Memory B cell (primary cell): ENCODE data around the gene AIRE.
A peak's percentile ranks its signal among the peaks of the same experiment; 100 is the strongest.

Source experiments
- ATAC-seq: fragments of 150-1000 bp; cut with Tn5 transposase; 2 replicates; pipeline ENCODE4 v1.10.0; 2021; ENCODE audit warnings: low read depth, mild to moderate bottlenecking, moderate library complexity
- DNase-seq, 2 donors: peaks; one replicate each; pipeline ENCODE4 v3.0.0; 2022; ENCODE audit warnings: low spot score in 2 of 2
- H3K27ac Mint-ChIP-seq: one replicate; pipeline ENCODE4 v1.8.0; 2022; ENCODE audit warnings: mild to moderate bottlenecking, moderate library complexity, mixed read lengths
- H3K27me3 Mint-ChIP-seq: one replicate; pipeline ENCODE4 v1.8.0; 2022; ENCODE audit warnings: mixed read lengths
- H3K36me3 Mint-ChIP-seq: one replicate; pipeline ENCODE4 v1.8.0; 2022; ENCODE audit warnings: mild to moderate bottlenecking, mixed read lengths
- H3K4me1 Mint-ChIP-seq: one replicate; pipeline ENCODE4 v1.8.0; 2022; ENCODE audit warnings: mixed read lengths
- H3K4me3 Mint-ChIP-seq: one replicate; pipeline ENCODE4 v1.8.0; 2022; ENCODE audit warnings: mild to moderate bottlenecking, moderate library complexity, mixed read lengths
- H3K9me3 Mint-ChIP-seq: one replicate; pipeline ENCODE4 v1.8.0; 2022; ENCODE audit warnings: mixed read lengths

The AIRE gene

DNA sequence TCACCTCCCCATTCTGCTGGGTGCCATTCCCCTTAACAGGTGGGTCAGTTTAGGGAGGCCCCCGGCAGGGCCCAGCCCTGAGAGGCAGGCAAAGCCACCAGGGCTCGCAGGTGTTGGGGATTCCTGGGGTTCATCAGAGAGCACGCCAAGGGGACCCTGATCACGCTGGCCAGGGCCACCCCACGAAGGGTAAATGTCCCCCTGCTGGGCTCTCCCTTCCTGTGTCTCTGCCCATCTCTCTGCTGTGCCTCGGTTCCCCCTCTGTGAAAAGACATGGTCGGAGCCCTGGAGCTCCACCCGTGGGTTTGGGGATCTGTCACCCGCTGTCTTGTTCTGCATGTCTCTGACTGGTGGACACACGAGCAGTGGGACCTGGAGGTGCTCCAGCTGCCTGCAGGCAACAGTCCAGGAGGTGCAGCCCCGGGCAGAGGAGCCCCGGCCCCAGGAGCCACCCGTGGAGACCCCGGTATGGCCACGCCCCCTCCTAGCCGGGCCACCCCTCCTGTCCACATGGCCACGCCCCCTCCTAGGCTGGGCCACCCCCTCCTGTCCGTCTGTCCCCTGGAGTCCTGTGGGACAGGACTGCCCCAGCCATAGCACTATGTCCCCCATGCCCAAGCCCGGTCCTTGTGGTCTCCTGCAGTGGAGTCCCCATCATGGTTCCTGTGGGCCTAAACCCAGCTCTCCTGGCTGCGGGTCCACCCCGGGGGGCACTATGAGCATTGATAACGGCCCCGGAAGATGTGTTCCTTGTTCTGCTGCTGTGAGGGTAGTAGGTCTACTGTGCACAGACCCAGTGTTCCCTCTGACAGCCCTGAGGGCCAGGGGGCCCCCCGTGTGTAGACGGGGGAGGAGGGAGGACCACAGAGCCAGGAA is 6.5 kb downstream of the AIRE start:
- no peak for DNase-seq
- no peak overlapping the region for H3K4me3 Mint-ChIP-seq
- no peak for ATAC-seq
- H3K36me3 Mint-ChIP-seq = no peaks in the 10 kb centered on the region
- H3K9me3 Mint-ChIP-seq = no peaks in the 10 kb centered on the region
- H3K4me1 Mint-ChIP-seq = peaks cover 20% of the 10 kb centered on the region
- H3K27ac Mint-ChIP-seq = no peak overlapping the region
- peaks cover 6% of the 10 kb centered on the region for H3K27me3 Mint-ChIP-seq

DNA sequence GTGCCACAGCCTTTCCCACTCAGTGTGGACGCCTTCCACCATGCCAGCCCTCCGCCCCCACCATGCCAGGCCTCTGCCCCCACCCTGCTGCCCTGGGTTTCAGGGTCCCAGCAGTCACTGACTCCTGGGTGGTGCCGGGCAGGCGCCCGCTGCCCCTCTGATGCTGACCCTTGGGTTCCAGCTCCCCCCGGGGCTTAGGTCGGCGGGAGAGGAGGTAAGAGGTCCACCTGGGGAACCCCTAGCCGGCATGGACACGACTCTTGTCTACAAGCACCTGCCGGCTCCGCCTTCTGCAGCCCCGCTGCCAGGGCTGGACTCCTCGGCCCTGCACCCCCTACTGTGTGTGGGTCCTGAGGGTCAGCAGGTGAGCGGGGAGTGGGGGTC is 7.1 kb downstream of the AIRE start:
- Mint-ChIP-seq H3K4me1 (peaks cover 18% of the 10 kb centered on the region), H3K36me3 (no peaks in the 10 kb centered on the region), H3K4me3 (no peak overlapping the region), H3K27ac (no peak overlapping the region), H3K9me3 (no peaks in the 10 kb centered on the region), H3K27me3 (peaks cover 4% of the 10 kb centered on the region)
- DNase-seq (no peak), ATAC-seq (no peak)

DNA sequence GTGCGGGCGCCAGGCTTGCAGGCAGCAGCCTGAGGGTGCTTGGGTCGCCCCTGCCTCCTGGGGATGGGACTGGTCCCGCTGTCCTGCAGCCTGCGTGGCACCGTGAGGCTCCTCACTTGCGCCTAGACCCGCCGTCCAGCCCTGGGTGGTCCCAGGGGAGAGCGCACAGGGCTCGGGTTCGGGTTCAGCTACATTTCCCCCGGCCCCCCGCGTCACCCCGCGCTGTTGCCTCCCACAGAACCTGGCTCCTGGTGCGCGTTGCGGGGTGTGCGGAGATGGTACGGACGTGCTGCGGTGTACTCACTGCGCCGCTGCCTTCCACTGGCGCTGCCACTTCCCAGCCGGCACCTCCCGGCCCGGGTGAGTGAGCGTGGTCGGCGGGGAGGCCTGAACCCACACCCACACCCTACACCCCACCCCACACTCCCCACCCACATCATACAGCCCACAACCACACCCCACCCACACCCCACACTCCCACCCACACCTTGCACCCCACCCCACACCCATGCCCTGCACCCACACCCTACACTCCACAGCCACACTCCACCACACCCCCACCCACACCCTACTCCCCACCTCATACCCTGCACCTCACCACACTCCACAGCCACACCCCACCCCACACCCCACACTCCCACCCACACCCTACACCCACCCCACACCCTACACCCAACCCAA is 8.0 kb downstream of the AIRE start:
- Mint-ChIP-seq H3K36me3 (no peaks in the 10 kb centered on the region), H3K4me1 (peaks cover 21% of the 10 kb centered on the region), H3K9me3 (no peaks in the 10 kb centered on the region), H3K27me3 (peaks cover 2% of the 10 kb centered on the region), H3K4me3 (no peak overlapping the region), H3K27ac (no peak overlapping the region)
- DNase-seq = no peak
- no peak for ATAC-seq

DNA sequence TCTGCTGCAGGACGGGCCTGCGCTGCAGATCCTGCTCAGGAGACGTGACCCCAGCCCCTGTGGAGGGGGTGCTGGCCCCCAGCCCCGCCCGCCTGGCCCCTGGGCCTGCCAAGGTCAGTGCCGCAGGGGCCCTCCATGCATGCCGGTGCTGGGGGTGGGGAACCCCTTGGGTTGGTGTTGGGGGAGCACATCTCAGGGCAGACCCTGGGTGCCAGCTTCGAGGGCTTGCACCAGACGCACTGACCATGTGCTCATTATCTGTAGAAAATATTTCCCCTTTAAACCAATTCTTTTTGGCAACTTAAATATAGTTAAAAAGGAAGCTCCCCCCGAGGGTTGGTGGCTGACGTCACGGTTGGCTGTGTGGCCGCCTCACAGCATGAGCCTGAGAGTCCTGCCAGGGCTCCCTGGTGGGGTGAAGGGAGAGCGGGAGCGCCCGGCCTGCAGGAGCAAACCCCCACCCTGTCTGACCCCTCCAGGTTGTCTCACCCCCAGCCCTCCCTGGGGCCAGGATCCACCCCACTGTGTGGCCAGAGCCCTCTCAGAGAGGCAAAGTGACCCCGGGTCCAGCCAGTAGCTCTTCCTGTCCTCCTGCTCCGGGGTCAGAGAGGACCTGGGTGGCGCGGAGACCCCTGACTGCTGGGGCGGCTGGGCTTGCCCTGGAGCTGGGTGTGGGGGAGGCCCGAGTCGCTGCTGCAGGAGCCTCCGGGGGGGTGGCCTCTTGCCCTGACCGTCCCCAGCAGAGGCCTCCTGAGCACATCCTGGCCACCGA is 8.9 kb downstream of the AIRE start:
- Mint-ChIP-seq H3K9me3 (no peaks in the 10 kb centered on the region), H3K4me3 (no peak overlapping the region), H3K36me3 (no peaks in the 10 kb centered on the region), H3K27ac (no peak overlapping the region), H3K27me3 (peaks cover 2% of the 10 kb centered on the region), H3K4me1 (peaks cover 26% of the 10 kb centered on the region)
- ATAC-seq (no peak), DNase-seq (no peak)

DNA sequence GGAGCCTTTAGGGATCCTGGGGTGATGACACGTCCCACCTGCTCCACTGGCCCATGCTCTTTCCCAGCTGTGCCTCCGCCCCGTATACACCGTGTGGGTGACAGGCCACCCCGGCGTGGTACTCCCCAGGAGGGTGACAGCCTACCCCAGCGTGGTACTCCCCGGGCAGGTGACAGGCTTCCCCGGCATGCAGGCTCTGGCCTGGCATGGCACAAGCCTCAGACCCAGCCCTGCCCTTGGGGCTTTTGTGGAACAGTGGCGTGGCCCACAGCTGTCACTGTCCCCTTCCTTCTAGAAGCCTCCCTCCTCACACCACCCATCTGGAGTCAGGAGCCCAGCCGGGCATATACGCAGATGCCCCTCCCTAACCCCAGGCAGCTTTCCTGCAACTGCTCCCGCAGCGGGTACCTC is 9.5 kb downstream of the AIRE start:
- H3K4me3 Mint-ChIP-seq = peak overlapping the region; percentile 48

DNA sequence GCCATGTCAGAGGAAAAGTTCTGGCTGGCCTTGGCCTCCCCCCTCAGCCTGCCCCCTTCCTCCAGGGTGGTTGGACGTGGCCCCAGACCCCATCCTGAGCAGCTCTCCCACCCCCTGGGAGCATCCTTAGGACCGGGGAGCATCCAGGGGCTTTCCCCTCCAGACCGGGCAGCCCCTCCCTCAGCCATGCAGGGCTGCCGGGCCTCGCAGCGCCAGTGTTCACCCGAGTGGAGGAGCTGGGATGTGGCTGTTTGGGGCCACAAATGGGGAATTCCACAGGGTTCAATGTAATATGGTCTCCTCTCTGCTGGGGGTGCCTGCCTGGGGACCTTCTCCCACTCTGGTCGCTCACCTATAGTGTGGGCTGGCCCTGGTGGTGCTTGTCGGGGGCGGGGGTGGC is 10.0 kb downstream of the AIRE start:
- no peak for ATAC-seq
- Mint-ChIP-seq H3K27ac (no peak overlapping the region), H3K4me1 (peaks cover 23% of the 10 kb centered on the region), H3K9me3 (no peaks in the 10 kb centered on the region), H3K36me3 (no peaks in the 10 kb centered on the region), H3K4me3 (peak overlapping the region; percentile 48), H3K27me3 (peaks cover 2% of the 10 kb centered on the region)
- DNase-seq = no peak

More for the DNA sequence above, 9.5 kb downstream of the AIRE start:
- H3K27me3 Mint-ChIP-seq = peaks cover 2% of the 10 kb centered on the region
- DNase-seq (no peak), ATAC-seq (no peak)
- H3K4me1 Mint-ChIP-seq = peaks cover 26% of the 10 kb centered on the region
- no peak overlapping the region for H3K27ac Mint-ChIP-seq
- no peaks in the 10 kb centered on the region for H3K9me3 Mint-ChIP-seq
- no peaks in the 10 kb centered on the region for H3K36me3 Mint-ChIP-seq

DNA sequence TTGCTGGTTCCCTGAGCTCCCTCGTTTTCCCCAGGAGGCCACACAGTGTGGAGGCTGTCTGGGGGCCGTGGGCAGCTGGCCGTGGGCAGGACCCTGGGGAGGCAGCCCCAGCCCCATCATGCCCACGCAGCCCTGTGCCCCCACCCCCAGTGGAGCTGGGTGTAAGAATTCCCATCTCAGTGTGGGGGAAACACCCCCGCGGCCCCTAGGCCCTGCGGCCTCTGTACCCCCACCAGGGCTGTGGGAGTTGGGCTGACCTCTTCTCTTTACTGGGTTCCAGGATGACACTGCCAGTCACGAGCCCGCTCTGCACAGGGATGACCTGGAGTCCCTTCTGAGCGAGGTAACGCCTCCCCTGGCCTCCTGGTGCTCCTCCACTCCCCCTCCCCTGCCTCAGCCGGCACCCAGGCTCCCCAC is 10.4 kb downstream of the AIRE start:
- ATAC-seq (no peak), DNase-seq (no peak)
- Mint-ChIP-seq H3K9me3 (no peaks in the 10 kb centered on the region), H3K27ac (no peak overlapping the region), H3K27me3 (peaks cover 2% of the 10 kb centered on the region), H3K4me3 (no peak overlapping the region), H3K4me1 (peaks cover 27% of the 10 kb centered on the region), H3K36me3 (no peaks in the 10 kb centered on the region)

DNA sequence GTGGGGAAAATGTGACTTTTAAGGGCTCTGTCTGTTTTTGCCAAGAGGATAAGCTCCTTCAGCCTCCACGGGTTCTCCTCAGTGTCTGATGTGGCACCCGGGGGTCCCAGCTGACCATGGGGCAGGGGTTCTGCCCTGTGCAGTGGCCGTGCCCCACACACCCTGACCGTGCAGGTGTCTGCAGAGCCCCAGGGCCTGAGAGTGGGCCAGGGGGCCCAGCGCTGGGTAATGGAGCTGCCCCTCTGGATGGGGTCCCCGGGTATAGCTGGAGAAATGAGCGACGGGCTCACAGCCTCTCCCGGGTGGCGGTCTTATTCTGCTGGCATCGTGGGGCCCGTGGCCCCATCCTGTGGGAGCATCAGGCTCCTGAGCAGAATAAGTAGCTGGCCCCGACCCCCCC is 11.2 kb downstream of the AIRE start:
- Mint-ChIP-seq H3K27me3 (peaks cover 2% of the 10 kb centered on the region), H3K36me3 (no peaks in the 10 kb centered on the region), H3K9me3 (no peaks in the 10 kb centered on the region), H3K27ac (no peak overlapping the region), H3K4me1 (peaks cover 30% of the 10 kb centered on the region), H3K4me3 (no peak overlapping the region)
- no peak for ATAC-seq
- no peak for DNase-seq

DNA sequence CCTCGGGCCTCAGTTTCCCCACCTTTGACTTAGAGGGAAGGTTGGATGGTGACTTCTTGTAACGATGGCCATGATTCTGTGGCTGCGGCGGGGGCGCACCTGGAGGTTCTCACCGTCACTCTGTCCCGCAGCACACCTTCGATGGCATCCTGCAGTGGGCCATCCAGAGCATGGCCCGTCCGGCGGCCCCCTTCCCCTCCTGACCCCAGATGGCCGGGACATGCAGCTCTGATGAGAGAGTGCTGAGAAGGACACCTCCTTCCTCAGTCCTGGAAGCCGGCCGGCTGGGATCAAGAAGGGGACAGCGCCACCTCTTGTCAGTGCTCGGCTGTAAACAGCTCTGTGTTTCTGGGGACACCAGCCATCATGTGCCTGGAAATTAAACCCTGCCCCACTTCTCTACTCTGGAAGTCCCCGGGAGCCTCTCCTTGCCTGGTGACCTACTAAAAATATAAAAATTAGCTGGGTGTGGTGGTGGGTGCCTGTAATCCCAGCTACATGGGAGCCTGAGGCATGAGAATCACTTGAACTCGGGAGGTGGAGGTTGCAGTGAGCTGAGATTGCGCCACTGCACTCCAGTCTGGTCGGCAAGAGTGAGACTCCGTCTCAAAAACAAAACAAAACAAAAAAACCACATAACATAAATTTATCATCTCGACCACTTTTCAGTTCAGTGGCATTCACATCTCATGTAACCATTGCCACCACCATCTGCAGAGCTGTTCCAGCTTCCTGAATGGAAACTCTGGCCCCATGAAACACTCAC is 12.0 kb downstream of the AIRE start:
- Mint-ChIP-seq H3K27ac (peak overlapping the region; percentile 85), H3K36me3 (no peaks in the 10 kb centered on the region), H3K4me1 (peaks cover 33% of the 10 kb centered on the region), H3K9me3 (no peaks in the 10 kb centered on the region), H3K4me3 (no peak overlapping the region), H3K27me3 (no peaks in the 10 kb centered on the region)
- peak; percentile 57 for ATAC-seq
- DNase-seq = peak; percentile 71 to 75

DNA sequence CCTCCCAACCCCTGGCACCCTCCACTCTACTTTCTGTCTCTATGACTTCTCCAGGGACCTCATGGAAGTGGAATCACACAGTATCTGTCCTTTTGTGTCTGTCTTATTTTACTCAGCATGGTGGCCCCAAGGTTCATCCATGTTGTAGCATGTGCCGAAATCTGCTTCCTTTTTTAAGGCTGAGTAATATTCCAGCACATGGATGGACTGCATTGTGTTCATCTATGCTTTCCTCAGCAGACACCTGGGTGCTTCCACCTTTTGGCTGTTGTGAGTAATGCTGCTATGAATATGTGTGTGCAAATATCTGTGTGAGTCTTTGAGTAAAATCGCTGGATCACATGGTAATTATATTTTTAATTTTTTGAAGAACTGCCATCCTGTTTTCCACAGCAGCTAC is 12.6 kb downstream of the AIRE start:
- no peak for DNase-seq
- peak overlapping the region; percentile 85 for H3K27ac Mint-ChIP-seq
- no peaks in the 10 kb centered on the region for H3K27me3 Mint-ChIP-seq
- no peak overlapping the region for H3K4me3 Mint-ChIP-seq
- H3K9me3 Mint-ChIP-seq = no peaks in the 10 kb centered on the region
- ATAC-seq = no peak
- no peaks in the 10 kb centered on the region for H3K36me3 Mint-ChIP-seq
- H3K4me1 Mint-ChIP-seq = peaks cover 38% of the 10 kb centered on the region

DNA sequence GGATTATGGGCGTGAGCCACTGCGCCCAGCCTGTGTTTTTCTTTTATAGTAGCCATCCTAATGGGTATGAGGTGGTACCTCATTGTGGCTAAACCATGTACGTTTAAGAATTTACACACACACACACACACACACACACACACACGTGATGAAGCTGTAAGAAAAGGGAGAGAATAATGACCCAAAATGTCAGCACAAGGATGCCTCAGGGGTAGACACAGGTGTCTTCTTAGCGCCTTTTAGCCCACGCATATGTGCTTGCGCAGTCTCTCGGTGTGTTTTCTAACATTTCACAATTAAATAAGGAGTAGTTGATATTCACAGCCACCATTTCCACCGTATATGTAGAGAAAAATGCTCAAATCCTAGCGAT is 13.4 kb downstream of the AIRE start:
- Mint-ChIP-seq H3K27ac (peak overlapping the region; percentile 92), H3K4me1 (peaks cover 42% of the 10 kb centered on the region), H3K4me3 (peak overlapping the region; percentile 85), H3K27me3 (no peaks in the 10 kb centered on the region), H3K36me3 (no peaks in the 10 kb centered on the region), H3K9me3 (no peaks in the 10 kb centered on the region)
- DNase-seq = no peak
- ATAC-seq = peak; percentile 4

DNA sequence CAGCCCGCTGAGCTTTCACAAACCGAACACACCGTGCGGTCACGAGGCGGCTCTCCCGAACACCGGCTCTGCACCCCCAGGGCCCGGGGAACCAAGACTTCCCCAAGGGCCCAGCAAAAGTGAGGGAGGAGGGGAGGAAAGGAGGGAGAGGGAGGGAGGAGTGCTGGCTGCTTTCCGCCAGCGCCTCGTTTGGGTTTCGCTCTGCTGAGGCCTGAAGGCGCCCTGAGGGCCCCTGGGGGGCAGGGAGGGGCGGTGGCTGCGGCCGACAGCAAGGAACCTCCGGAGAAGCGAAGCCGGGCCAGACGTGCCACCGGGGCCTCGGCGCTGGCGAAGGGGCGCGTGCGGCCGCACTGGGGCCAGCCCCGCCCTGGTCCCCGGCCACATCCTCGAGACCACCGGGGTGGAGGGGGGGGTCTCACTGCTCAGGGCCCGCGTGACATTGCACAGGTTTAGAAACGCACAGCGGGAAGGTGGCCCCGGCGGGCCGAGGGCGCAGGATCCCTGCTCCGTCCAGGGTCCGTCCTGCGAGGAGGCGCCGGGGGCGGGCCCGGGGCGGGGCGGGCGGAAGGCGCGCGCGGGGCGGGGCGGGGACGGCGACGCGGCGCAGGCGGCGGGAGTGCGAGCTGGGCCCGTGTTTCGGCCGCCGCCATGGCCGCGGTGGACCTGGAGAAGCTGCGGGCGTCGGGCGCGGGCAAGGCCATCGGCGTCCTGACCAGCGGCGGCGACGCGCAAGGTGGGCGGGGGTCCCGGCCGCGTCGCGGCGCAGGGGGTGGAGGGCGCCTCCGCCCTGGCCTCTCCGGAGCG is 14.0 kb downstream of the AIRE start, which contains the start of gene PFKL:
Gene PFKL, plus strand, starts transcription at position 596 of the 804 bp plus-strand sequence. Its CDS starts 53 bp downstream, at position 649.
- Mint-ChIP-seq H3K27me3 (no peaks in the 10 kb centered on the region), H3K27ac (peak within 1 kb of the TSS; percentile 92), H3K36me3 (no peaks in the 10 kb centered on the region), H3K4me1 (peaks cover 43% of the 10 kb centered on the region), H3K9me3 (no peaks in the 10 kb centered on the region), H3K4me3 (peak within 1 kb of the TSS; percentile 85)
- ATAC-seq = peak; percentile 56
- DNase-seq = peak; percentile 58 to 70
